ENCODE data around the gene FAM229B.

Gene FAM229B

GRCh38 chr6:112149236-112149635 is 61.8 kb downstream of the FAM229B start:
- Histone ChIP-seq H3K79me2 (ENCODE audit: insufficient read depth, low read depth) (no peaks in the 10 kb centered on the region), H3K4me3 (IDR thresholded peaks at IDR 0.05; ENCODE audit: insufficient read depth, low read depth, low read length) (no peak overlapping the region), H3K4me1 (ENCODE audit: low read depth, poor library complexity, severe bottlenecking) (no peaks in the 10 kb centered on the region), H4K20me1 (ENCODE audit: insufficient read depth) (no peaks in the 10 kb centered on the region), H3K9ac (no peak overlapping the region), H3K27me3 (ENCODE audit: insufficient read depth, low read depth) (no peaks in the 10 kb centered on the region), H3K4me2 (no peak overlapping the region), H3K36me3 (ENCODE audit: insufficient read depth) (no peaks in the 10 kb centered on the region), H3K27ac (no peak overlapping the region), H2AFZ (ENCODE audit: low read depth) (no peak overlapping the region)
- TF ChIP-seq CTCF (conservative IDR thresholded peaks at IDR 0.05; ENCODE audit: low read depth, low read length): no peak

DNA sequence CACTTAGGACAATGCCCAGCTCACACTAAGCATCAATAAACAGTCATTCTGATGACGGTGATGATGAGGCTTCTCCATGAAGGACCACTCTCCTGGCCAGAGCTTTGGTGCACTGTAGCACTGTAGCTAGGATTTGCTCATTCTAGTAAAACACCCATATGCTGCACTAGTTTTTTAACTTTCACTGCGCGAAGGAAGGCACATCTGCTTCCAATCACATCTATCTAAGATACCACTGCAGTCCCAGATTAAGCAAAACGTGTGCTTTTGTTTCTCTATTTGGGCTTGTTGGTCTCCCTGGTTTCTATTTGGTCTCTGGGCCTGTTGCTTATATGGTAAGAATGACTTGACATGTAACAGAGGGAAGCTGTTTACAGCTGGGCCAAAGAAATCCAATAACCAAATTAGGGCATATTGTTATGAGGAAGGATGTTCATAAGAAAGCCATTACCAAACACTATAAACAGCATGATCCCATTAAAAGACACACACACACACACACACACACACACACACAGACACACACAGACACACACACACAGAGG is 62.4 kb downstream of the FAM229B start:
- H3K36me3 ChIP-seq (ENCODE audit: insufficient read depth): no peaks in the 10 kb centered on the region
- no peak overlapping the region for H3K4me2 ChIP-seq
- H4K20me1 ChIP-seq (ENCODE audit: insufficient read depth): no peaks in the 10 kb centered on the region
- no peak overlapping the region for H3K27ac ChIP-seq
- no peak overlapping the region for H3K4me3 ChIP-seq (IDR thresholded peaks at IDR 0.05; ENCODE audit: insufficient read depth, low read depth, low read length)
- H3K79me2 ChIP-seq (ENCODE audit: insufficient read depth, low read depth): no peaks in the 10 kb centered on the region
- H3K27me3 ChIP-seq (ENCODE audit: insufficient read depth, low read depth): no peaks in the 10 kb centered on the region
- H3K9ac ChIP-seq: no peak overlapping the region
- no peak for TF ChIP-seq CTCF (conservative IDR thresholded peaks at IDR 0.05; ENCODE audit: low read depth, low read length)
- H3K4me1 ChIP-seq (ENCODE audit: low read depth, poor library complexity, severe bottlenecking): no peaks in the 10 kb centered on the region
- H2AFZ ChIP-seq (ENCODE audit: low read depth): no peak overlapping the region

DNA sequence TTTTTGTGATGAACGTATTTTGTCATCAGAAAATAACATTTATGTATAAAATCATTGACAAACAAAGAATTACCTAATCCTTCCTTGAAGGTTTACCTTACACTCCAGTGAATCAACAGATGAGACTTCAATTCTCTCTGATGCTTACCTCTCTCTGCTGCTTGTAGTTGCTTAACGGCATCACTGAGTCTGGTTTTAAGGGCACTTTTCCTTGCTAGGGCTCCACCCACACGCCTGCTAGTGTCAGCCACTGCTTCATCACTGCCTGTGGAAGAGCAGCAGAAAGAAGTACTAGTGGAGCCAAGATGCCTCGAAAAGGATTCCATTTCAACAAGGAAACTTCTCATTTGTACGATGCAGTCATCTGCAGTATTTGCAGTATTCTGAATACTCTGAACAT is 63.0 kb downstream of the FAM229B start:
- Histone ChIP-seq H3K4me1 (ENCODE audit: low read depth, poor library complexity, severe bottlenecking) (no peaks in the 10 kb centered on the region), H3K9ac (no peak overlapping the region), H3K36me3 (ENCODE audit: insufficient read depth) (no peaks in the 10 kb centered on the region), H3K4me3 (IDR thresholded peaks at IDR 0.05; ENCODE audit: insufficient read depth, low read depth, low read length) (no peak overlapping the region), H3K79me2 (ENCODE audit: insufficient read depth, low read depth) (no peaks in the 10 kb centered on the region), H4K20me1 (ENCODE audit: insufficient read depth) (no peaks in the 10 kb centered on the region), H3K27me3 (ENCODE audit: insufficient read depth, low read depth) (no peaks in the 10 kb centered on the region), H3K27ac (no peak overlapping the region), H3K4me2 (no peak overlapping the region), H2AFZ (ENCODE audit: low read depth) (no peak overlapping the region)
- no peak for TF ChIP-seq CTCF (conservative IDR thresholded peaks at IDR 0.05; ENCODE audit: low read depth, low read length)

Data from KMS-11 (cell line).